H1 (cell line): ENCODE results near the gene BRMS1. TPM values are rescaled to one million over a fixed set of nuclear protein-coding genes. Genes with fewer than 3 reads are reported as not detected.
A peak's percentile ranks its signal among the peaks of the same experiment; 100 is the strongest.
"Not testable (repeated sequence)": the region's sequence is repeated elsewhere in the genome, so short reads cannot be mapped to it uniquely, and the experiment has no call there.

Source experiments
- CTCF ChIA-PET: fragments of 300-600 bp; sonication (Branson Sonifier 250); formaldehyde crosslinking; loops from one replicate; lab custom pipeline; 2021; ENCODE audit not compliant: partially characterized antibody; lab: Charles Lee
- POLR2A ChIA-PET: fragments of 300-600 bp; sonication (Branson Sonifier 250); formaldehyde crosslinking; loops from one replicate; lab custom pipeline; 2021; ENCODE audit warnings: inconsistent platforms; ENCODE audit not compliant: partially characterized antibody; lab: Charles Lee
- DNase-seq, 2 experiments: peaks; one replicate each; pipeline versions ENCODE4 v3.0.0 to v3.0.0-alpha.2; 2010 to 2022; ENCODE audit warnings: low spot score in 2 of 2, low read depth in 1 of 2, mixed read lengths in 1 of 2
- FAIRE-seq: peaks from 2 replicates; lab custom pipeline; 2011; peaks lifted over from hg19 to GRCh38; lab: Jason Lieb, UNC
- H2AFZ ChIP-seq: 2 replicates; pipeline ENCODE4 v1.8.1; 2012; ENCODE audit warnings: low read length, inconsistent platforms
- H2AK5ac ChIP-seq: 2 replicates; pipeline ENCODE4 v1.6.1; 2013; ENCODE audit warnings: low read depth, low read length
- H2BK120ac ChIP-seq: replicated peaks from 2 replicates; pipeline ENCODE3; 2013; ENCODE audit warnings: low read depth, low read length, inconsistent platforms
- H2BK12ac ChIP-seq: 2 replicates; pipeline ENCODE4 v1.6.1; 2013; ENCODE audit warnings: low read depth, low read length
- H2BK15ac ChIP-seq: 2 replicates; pipeline ENCODE4 v1.6.1; 2013; ENCODE audit warnings: low read length
- H2BK20ac ChIP-seq: 2 replicates; pipeline ENCODE4 v1.6.1; 2013; ENCODE audit warnings: low read length
- H2BK5ac ChIP-seq: 2 replicates; pipeline ENCODE4 v1.6.1; 2013; ENCODE audit warnings: low read depth, low read length
- H3K14ac ChIP-seq: 2 replicates; pipeline ENCODE4 v1.6.1; 2013; ENCODE audit warnings: inconsistent platforms; ENCODE audit not compliant: insufficient read length
- H3K18ac ChIP-seq: 2 replicates; pipeline ENCODE4 v1.6.1; 2013; ENCODE audit warnings: low read length; ENCODE audit errors: extremely low read depth
- H3K23ac ChIP-seq: 2 replicates; pipeline ENCODE4 v1.6.1; 2013; ENCODE audit warnings: inconsistent platforms; ENCODE audit not compliant: insufficient read length
- H3K23me2 ChIP-seq: 2 replicates; pipeline ENCODE4 v1.6.1; 2013; ENCODE audit warnings: low read depth, low read length
- H3K27ac ChIP-seq: 2 replicates; pipeline ENCODE4 v1.6.1; 2011; ENCODE audit warnings: low read depth, low read length, inconsistent platforms
- H3K27me3 ChIP-seq, 4 experiments: replicated peaks in 1 of 4; 1 replicate in 1 of 4; 2 replicates in 3 of 4; pipeline versions ENCODE4 v1.6.1 to v1.8.1; 2011 to 2013; ENCODE audit warnings: low read length in 3 of 4, mild to moderate bottlenecking in 3 of 4, inconsistent platforms in 2 of 4, mixed read lengths in 2 of 4, moderate library complexity in 1 of 4; ENCODE audit not compliant: control insufficient read depth in 3 of 4, insufficient read depth in 3 of 4; ENCODE audit errors: extremely low read depth in 1 of 4
- H3K36me3 ChIP-seq, 4 experiments: 2 replicates each; pipeline versions ENCODE4 v1.6.1 to v1.8.1; 2011 to 2013; ENCODE audit warnings: mild to moderate bottlenecking in 4 of 4, low read length in 3 of 4, moderate library complexity in 2 of 4, control low read depth in 1 of 4, inconsistent platforms in 1 of 4; ENCODE audit not compliant: insufficient read depth in 4 of 4, control insufficient read depth in 2 of 4
- H3K4ac ChIP-seq: replicated peaks from 2 replicates; pipeline ENCODE3; 2013; ENCODE audit warnings: low read length, low read depth, mixed read lengths, inconsistent platforms; ENCODE audit not compliant: insufficient read length
- H3K4me1 ChIP-seq, 4 experiments: replicated peaks in 1 of 4; 1 replicate in 1 of 4; 2 replicates in 3 of 4; pipeline versions ENCODE4 v1.6.1 to v1.8.1; 2011 to 2013; ENCODE audit warnings: low read length in 3 of 4, inconsistent platforms in 2 of 4, mixed read lengths in 1 of 4; ENCODE audit not compliant: insufficient read depth in 4 of 4, control insufficient read depth in 3 of 4
- H3K4me2 ChIP-seq, 2 experiments: 2 replicates each; pipeline versions ENCODE4 v1.6.1 to v1.8.1; 2011 to 2013; ENCODE audit warnings: low read depth in 2 of 2, low read length in 2 of 2, control low read depth in 1 of 2, inconsistent platforms in 1 of 2, mild to moderate bottlenecking in 1 of 2; ENCODE audit not compliant: insufficient read depth in 1 of 2
- H3K4me3 ChIP-seq, 4 experiments: fragments of 200-600, 300-600 bp in 1 of 4; sonication (generic), shearing (Covaris generic), sonication (Bioruptor Twin) in 1 of 4; 2 replicates each; pipeline versions ENCODE4 v1.5.1 to v1.8.1; 2011 to 2016; ENCODE audit warnings: low read length in 4 of 4, low read depth in 3 of 4, control low read depth in 2 of 4, inconsistent platforms in 2 of 4, mild to moderate bottlenecking in 2 of 4, mixed read lengths in 1 of 4, moderate library complexity in 1 of 4; ENCODE audit not compliant: insufficient read depth in 2 of 4; ENCODE audit errors: extremely low read depth in 1 of 4
- H3K56ac ChIP-seq: replicated peaks from 2 replicates; pipeline ENCODE3; 2013; ENCODE audit warnings: low read depth, mild to moderate bottlenecking, mixed read lengths, low read length, inconsistent platforms; ENCODE audit not compliant: insufficient read length
- H3K79me1 ChIP-seq: 2 replicates; pipeline ENCODE4 v1.6.1; 2013; ENCODE audit warnings: low read depth, low read length, control low read depth
- H3K79me2 ChIP-seq, 2 experiments: 2 replicates each; pipeline versions ENCODE4 v1.6.1 to v1.8.1; 2012 to 2013; ENCODE audit warnings: low read length in 2 of 2, mild to moderate bottlenecking in 2 of 2, inconsistent platforms in 1 of 2; ENCODE audit not compliant: insufficient read depth in 2 of 2, control insufficient read depth in 1 of 2
- H3K9ac ChIP-seq, 4 experiments: replicated peaks in 1 of 4; 1 replicate in 1 of 4; 2 replicates in 3 of 4; pipeline versions ENCODE4 v1.6.1 to v1.8.1; 2011 to 2013; ENCODE audit warnings: low read depth in 3 of 4, low read length in 3 of 4, control low read depth in 2 of 4, mild to moderate bottlenecking in 2 of 4, moderate library complexity in 2 of 4, inconsistent platforms in 1 of 4; ENCODE audit errors: extremely low read depth in 1 of 4
- H3K9me3 ChIP-seq, 2 experiments: 2 replicates each; pipeline versions ENCODE4 v1.6.1 to v1.8.1; 2012 to 2013; ENCODE audit warnings: mild to moderate bottlenecking in 2 of 2, moderate library complexity in 2 of 2, control low read depth in 1 of 2, inconsistent platforms in 1 of 2, low read depth in 1 of 2, low read length in 1 of 2, mixed read lengths in 1 of 2; ENCODE audit not compliant: insufficient read depth in 2 of 2
- H4K20me1 ChIP-seq, 2 experiments: replicated peaks in 1 of 2; 2 replicates each; pipeline versions ENCODE3 to v1.8.1; 2011 to 2013; ENCODE audit warnings: inconsistent platforms in 2 of 2, low read length in 2 of 2, mild to moderate bottlenecking in 1 of 2; ENCODE audit not compliant: insufficient read depth in 2 of 2, control insufficient read depth in 1 of 2
- H4K5ac ChIP-seq: 2 replicates; pipeline ENCODE4 v1.6.1; 2013; ENCODE audit warnings: low read length, low read depth, mixed read lengths, inconsistent platforms; ENCODE audit not compliant: insufficient read length
- H4K8ac ChIP-seq: 2 replicates; pipeline ENCODE4 v1.8.0; 2013; ENCODE audit warnings: mild to moderate bottlenecking, moderate library complexity, low read length, inconsistent platforms; ENCODE audit not compliant: insufficient read depth; ENCODE audit errors: extremely low read depth
- H4K91ac ChIP-seq: replicated peaks from 2 replicates; pipeline ENCODE3; 2013; ENCODE audit warnings: low read length, mixed read lengths, inconsistent platforms; ENCODE audit not compliant: insufficient read length
- WGBS, 2 experiments: shearing (Covaris generic) in 1 of 2; methylation state at CpG; one replicate each; pipeline versions ENCODE4 v1.1.6 to v1.1.7; 2013 to 2015; ENCODE audit warnings: low lambda C conversion rate in 2 of 2, mixed read lengths in 2 of 2, inconsistent platforms in 1 of 2, low coverage in 1 of 2, missing lambda C conversion rate in 1 of 2; ENCODE audit not compliant: insufficient replicate concordance in 2 of 2, insufficient coverage in 1 of 2, insufficient read length in 1 of 2; ENCODE audit errors: extremely low coverage in 1 of 2, missing lambda C conversion rate in 1 of 2; 5-methylcytosine and 5-hydroxymethylcytosine counted together
- polyA plus RNA-seq, 7 experiments: library from polyadenylated mRNA; depleted of rRNA in 3 of 7; stranded (reverse) in 5 of 7; unstranded in 2 of 7; fragments of >200 nt in 5 of 7; fragments of 200-250 nt in 2 of 7; gene quantifications; 1 replicate in 5 of 7; 2 replicates in 1 of 7; 4 replicates in 1 of 7; pipeline versions ENCODE4 v1.2.1 to v1.2.3, GENCODE V29; 2011 to 2013; ENCODE audit warnings: missing spikeins in 2 of 7, mixed read lengths in 2 of 7
- total RNA-seq: library from RNA; stranded (reverse); fragmentation: NEBNext Ultra II Directional; extraction: Animal tissue kit (Norgen Biotek cat#: 25700); gene quantifications from 2 replicates; pipeline ENCODE4 v1.2.1, GENCODE V29; 2021

The BRMS1 gene
- total and polyA plus RNA-seq, 2 of the 8 experiments (the other 6 are each of a cell fraction or from before 2014, with no cell fraction given), result 39.2 to 46.1 TPM

DNA sequence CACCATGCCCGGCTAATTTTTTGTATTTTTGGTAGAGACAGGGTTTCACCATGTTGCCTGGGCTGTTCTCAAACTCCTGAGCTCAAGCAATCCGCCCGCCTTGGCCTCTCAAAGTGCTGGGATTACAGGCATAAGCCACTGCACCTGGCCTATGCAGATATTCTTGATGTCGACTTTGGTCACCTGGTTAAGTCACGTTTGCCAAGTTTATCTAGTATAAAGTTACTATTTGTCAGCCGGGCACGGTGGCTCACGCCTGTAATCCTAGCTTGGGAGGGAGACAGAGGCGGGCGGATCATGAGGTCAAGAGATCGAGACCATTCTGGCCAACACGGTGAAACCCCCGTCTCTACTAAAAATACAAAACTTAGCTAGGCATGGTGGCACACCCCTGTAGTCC is 39.4 kb upstream of the BRMS1 start:
- H3K36me3 ChIP-seq, FAIRE-seq, H3K79me1 ChIP-seq, H3K4ac ChIP-seq, H2BK120ac ChIP-seq, H3K79me2 ChIP-seq, H2BK12ac ChIP-seq, H4K91ac ChIP-seq, H2BK5ac ChIP-seq, H3K9ac ChIP-seq, H2BK20ac ChIP-seq, H3K23ac ChIP-seq, DNase-seq, H3K56ac ChIP-seq, H4K20me1 ChIP-seq, H3K18ac ChIP-seq, H3K27ac ChIP-seq, H3K4me2 ChIP-seq, H4K5ac ChIP-seq, H4K8ac ChIP-seq, H3K23me2 ChIP-seq, H3K9me3 ChIP-seq, H3K14ac ChIP-seq, H2AFZ ChIP-seq, H2BK15ac ChIP-seq, H2AK5ac ChIP-seq, H3K27me3 ChIP-seq, H3K4me1 ChIP-seq, H3K4me3 ChIP-seq: not testable (repeated sequence)
- ChIA-PET CTCF (interaction anchor here (0.6 to 8.6 kb wide), 15 partner anchors 12 to 107 kb away, joined by 3 to 100 read pairs (median 16); partner anchors contain the start of genes MRPL11, NPAS4 and SLC29A2), POLR2A (interaction anchor here (1.0 to 2.3 kb wide), 4 partner anchors 12 to 37 kb away, joined by 3 to 7 read pairs (median 4); partner anchors contain the start of gene B4GAT1)
- WGBS, 2 experiments, result 93% methylated on average over 13 of the region's 13 CpGs; no CpG with 5 or more reads in 1 of the 2 experiments

DNA sequence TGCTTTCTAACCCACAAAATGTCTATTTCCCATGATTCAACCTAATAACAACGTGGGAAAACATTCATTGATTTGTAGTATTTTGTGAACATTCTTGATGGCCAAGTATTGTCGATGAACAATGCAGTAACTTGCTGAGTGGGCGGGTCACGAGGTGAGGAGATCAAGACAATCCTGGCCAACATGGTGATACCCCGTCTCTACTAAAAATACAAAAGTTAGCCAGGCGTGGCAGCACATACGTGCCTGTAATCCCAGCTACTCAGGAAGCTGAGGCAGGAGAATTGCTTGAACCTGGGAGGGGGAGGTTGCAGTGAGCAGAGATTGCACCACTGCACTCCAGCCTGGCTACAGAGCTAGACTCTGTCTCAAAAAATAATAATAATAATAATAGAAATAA is 35.4 kb upstream of the BRMS1 start:
- WGBS, 2 experiments, result 51% methylated on average over 7 of the region's 7 CpGs; no CpG with 5 or more reads in 1 of the 2 experiments
- FAIRE-seq, H3K4me2 ChIP-seq: not testable (repeated sequence)

More for the DNA sequence above, 35.4 kb upstream of the BRMS1 start:
- not testable (repeated sequence) for H3K56ac ChIP-seq, H3K18ac ChIP-seq, H2BK120ac ChIP-seq, H3K79me1 ChIP-seq, H3K4ac ChIP-seq, H3K9ac ChIP-seq, H3K23me2 ChIP-seq, H3K4me1 ChIP-seq, H4K20me1 ChIP-seq, H3K36me3 ChIP-seq, DNase-seq, H3K14ac ChIP-seq, H4K5ac ChIP-seq, H2BK15ac ChIP-seq, H3K27me3 ChIP-seq, H4K8ac ChIP-seq, H3K9me3 ChIP-seq, H3K27ac ChIP-seq, H3K4me3 ChIP-seq, H2BK12ac ChIP-seq, H2BK20ac ChIP-seq, H3K23ac ChIP-seq, H2AK5ac ChIP-seq, H3K79me2 ChIP-seq, H2BK5ac ChIP-seq, H4K91ac ChIP-seq
- H2AFZ ChIP-seq, result peak overlapping the region; percentile 71; the same call in 1 of the 2 replicates
- POLR2A ChIA-PET, result interaction anchor here (1.5 to 28.0 kb wide), 2 partner anchors 10 to 29 kb away, joined by 4 to 487 read pairs; partner anchors contain the start of genes B4GAT1 and BRMS1
- CTCF ChIA-PET, result interaction anchor here (0.8 to 8.2 kb wide), 5 partner anchors 9 to 306 kb away, joined by 3 to 42 read pairs (median 4); no protein-coding TSS in a partner anchor
